IPS-15b (cell line): ENCODE data around the gene IL17RB.

Experiments used
- H3K27me3 ChIP-seq: one replicate; pipeline ENCODE4 v1.6.1; 2013; ENCODE audit warnings: low read length; ENCODE audit not compliant: control insufficient read depth, insufficient read depth
- H3K36me3 ChIP-seq: one replicate; pipeline ENCODE4 v1.6.1; 2013; ENCODE audit warnings: low read length; ENCODE audit not compliant: control insufficient read depth, insufficient read depth
- H3K4me1 ChIP-seq: one replicate; pipeline ENCODE4 v1.6.1; 2013; ENCODE audit warnings: mild to moderate bottlenecking, low read length; ENCODE audit not compliant: control insufficient read depth, insufficient read depth
- H3K4me3 ChIP-seq: one replicate; pipeline ENCODE4 v1.5.1; 2013; ENCODE audit warnings: low read depth, low read length
- H3K9ac ChIP-seq: one replicate; pipeline ENCODE4 v1.6.1; 2013; ENCODE audit warnings: low read depth, mild to moderate bottlenecking, low read length
- H3K9me3 ChIP-seq: one replicate; pipeline ENCODE4 v1.6.1; 2013; ENCODE audit warnings: mild to moderate bottlenecking, low read length; ENCODE audit not compliant: control insufficient read depth, insufficient read depth

The IL17RB gene

DNA sequence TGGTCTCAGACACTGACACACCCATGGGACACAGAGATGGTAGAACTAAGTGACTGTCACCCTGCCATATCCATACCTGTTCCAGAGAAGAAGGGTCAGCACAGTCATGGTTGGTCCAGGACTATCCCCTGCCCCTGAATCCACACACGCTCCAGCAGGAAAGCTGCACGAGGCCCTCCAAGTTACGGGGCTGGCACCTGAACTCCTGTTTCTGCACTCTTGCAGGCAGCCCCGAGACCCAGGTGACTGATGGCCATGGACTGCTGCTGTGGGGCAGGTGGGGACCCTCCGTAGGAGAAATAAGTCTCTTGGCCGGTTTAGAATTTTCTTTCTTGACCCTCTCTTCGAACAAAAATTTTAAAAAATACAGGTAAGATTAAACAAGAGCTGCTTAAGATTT lies 30.7 kb upstream of the IL17RB start:
- peaks cover 16% of the 10 kb centered on the region for H3K36me3 ChIP-seq
- no peak overlapping the region for H3K9ac ChIP-seq
- H3K27me3 ChIP-seq: no peaks in the 10 kb centered on the region

GRCh38 chr3:53816425-53816824 lies 29.9 kb upstream of the IL17RB start:
- Histone ChIP-seq H3K9me3 (no peaks in the 10 kb centered on the region), H3K4me1 (no peaks in the 10 kb centered on the region), H3K36me3 (peaks cover 16% of the 10 kb centered on the region), H3K9ac (no peak overlapping the region), H3K4me3 (no peak overlapping the region), H3K27me3 (no peaks in the 10 kb centered on the region)

More for the DNA sequence above, 30.7 kb upstream of the IL17RB start:
- Histone ChIP-seq H3K9me3 (no peaks in the 10 kb centered on the region), H3K4me3 (no peak overlapping the region), H3K4me1 (no peaks in the 10 kb centered on the region)

- Histone ChIP-seq H3K27me3 (no peaks in the 10 kb centered on the region), H3K36me3 (peaks cover 17% of the 10 kb centered on the region), H3K4me3 (no peak overlapping the region), H3K9me3 (no peaks in the 10 kb centered on the region), H3K9ac (no peak overlapping the region), H3K4me1 (no peaks in the 10 kb centered on the region)
These were observed 29.2 kb upstream of the IL17RB start for GRCh38 chr3:53817211-53817610.

- H3K4me3 ChIP-seq: no peak overlapping the region
- H3K9me3 ChIP-seq: no peaks in the 10 kb centered on the region
- H3K4me1 ChIP-seq: no peaks in the 10 kb centered on the region
- peaks cover 21% of the 10 kb centered on the region for H3K36me3 ChIP-seq
- no peak overlapping the region for H3K9ac ChIP-seq
- no peaks in the 10 kb centered on the region for H3K27me3 ChIP-seq
These were observed 28.6 kb upstream of the IL17RB start for GRCh38 chr3:53817809-53818208.

- no peaks in the 10 kb centered on the region for H3K9me3 ChIP-seq
- peaks cover 25% of the 10 kb centered on the region for H3K36me3 ChIP-seq
- no peaks in the 10 kb centered on the region for H3K4me1 ChIP-seq
- H3K9ac ChIP-seq: no peak overlapping the region
- H3K4me3 ChIP-seq: no peak overlapping the region
- no peaks in the 10 kb centered on the region for H3K27me3 ChIP-seq
These were observed 27.9 kb upstream of the IL17RB start for GRCh38 chr3:53818221-53819162.

DNA sequence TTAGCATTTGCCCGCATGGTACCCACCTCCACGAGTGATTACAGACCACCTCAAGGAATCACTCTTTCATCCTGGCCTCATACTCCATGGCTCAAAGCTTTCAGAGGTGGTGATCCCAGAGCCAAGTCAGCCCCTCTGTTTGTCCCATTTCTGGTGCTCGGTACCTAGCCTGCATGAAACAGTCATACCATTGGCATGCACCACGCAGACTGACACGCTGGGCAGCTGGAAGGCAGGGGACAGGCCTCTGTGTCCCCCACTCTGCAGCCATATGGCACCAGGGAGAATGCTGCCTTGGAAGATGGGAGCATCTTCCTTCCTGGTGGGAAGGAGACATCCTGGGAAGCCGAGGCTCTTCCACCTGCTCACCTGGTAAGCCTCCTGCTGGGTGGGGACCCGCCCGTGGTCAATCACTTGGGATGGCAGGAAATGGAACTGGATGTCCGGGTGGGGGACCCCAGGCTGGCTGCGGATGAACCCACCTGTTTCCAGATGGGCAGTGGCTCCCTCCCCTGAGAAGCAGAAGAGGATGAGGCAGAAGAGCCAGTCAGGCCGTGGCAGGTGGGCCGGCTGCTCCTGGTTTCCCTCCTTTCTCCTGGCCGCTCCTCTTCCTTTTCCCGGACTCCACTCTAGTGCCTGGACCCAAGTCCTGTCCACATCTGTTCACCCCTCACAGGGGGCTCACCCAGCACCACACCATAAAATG lies 27.1 kb upstream of the IL17RB start:
- no peaks in the 10 kb centered on the region for H3K4me1 ChIP-seq
- H3K9ac ChIP-seq: no peak overlapping the region
- H3K27me3 ChIP-seq: no peaks in the 10 kb centered on the region
- no peak overlapping the region for H3K4me3 ChIP-seq
- no peaks in the 10 kb centered on the region for H3K9me3 ChIP-seq
- H3K36me3 ChIP-seq: peaks cover 25% of the 10 kb centered on the region

DNA sequence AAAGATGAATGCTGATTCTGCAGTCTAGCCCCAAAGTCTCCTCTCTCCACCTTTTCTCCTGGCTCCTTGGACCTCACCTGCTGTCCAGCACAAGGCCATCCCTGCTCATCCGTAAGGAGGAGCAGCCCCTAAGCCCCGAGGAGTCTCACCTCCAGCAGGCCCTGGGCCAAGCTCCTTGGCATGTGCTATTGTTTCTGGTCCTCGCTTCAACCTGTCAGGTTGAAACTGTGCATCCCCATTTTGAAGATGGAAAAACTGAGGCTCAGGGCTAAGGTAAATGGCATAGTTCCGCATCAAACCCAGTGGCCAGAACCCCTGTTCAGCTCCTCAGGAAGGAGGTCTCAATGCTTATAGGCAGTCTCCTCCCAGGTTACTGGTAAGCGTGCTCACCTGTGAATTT lies 26.3 kb upstream of the IL17RB start:
- H3K36me3 ChIP-seq: peaks cover 25% of the 10 kb centered on the region
- no peak overlapping the region for H3K9ac ChIP-seq
- H3K27me3 ChIP-seq: no peaks in the 10 kb centered on the region
- no peaks in the 10 kb centered on the region for H3K9me3 ChIP-seq
- H3K4me3 ChIP-seq: no peak overlapping the region
- H3K4me1 ChIP-seq: no peaks in the 10 kb centered on the region

DNA sequence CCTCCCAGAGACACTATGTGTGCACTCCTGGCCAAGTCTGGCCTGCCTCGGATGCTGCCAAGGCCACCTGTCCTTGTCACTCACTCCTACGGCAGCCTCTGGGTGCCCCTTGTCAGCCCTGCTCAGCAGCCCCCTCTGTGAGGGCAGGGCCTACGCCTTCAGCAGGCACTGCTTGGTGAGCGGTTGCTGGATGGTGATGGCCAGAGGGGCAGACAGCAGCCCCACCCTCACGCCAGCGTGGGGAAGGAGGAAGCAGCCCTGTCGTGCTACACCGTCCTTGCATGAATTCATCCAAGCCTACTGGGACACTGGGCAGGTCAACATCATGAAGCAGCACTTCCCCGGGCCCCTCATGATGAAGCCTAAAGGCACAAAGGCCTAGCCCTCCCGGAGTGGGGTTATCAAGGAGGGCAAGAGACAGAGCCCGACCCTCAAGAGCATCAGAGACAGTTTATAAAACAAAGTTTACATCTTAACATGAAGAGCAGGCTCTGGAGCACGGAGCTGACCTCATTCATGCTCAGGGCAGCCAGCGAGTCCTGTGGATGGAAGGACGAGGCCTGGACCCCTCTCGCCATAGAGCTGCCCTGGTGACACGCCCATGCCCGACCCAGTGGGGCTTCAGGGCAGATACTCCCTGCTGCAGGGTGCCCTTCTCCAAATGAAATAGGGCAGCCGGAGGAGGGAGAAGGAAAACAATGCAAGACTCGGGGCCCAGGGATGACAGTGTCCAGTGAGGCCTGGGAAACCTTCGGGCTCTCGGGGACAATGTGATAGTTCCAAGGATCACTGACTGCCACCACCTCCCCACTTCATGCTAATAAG lies 25.4 kb upstream of the IL17RB start:
- Histone ChIP-seq H3K27me3 (no peaks in the 10 kb centered on the region), H3K4me1 (no peaks in the 10 kb centered on the region), H3K36me3 (peaks cover 25% of the 10 kb centered on the region), H3K9me3 (no peaks in the 10 kb centered on the region), H3K9ac (no peak overlapping the region), H3K4me3 (no peak overlapping the region)

- Histone ChIP-seq H3K4me3 (no peak overlapping the region), H3K27me3 (no peaks in the 10 kb centered on the region), H3K9ac (no peak overlapping the region), H3K4me1 (no peaks in the 10 kb centered on the region), H3K9me3 (no peaks in the 10 kb centered on the region), H3K36me3 (peaks cover 25% of the 10 kb centered on the region)
These were observed 24.7 kb upstream of the IL17RB start for GRCh38 chr3:53821631-53822121.

DNA sequence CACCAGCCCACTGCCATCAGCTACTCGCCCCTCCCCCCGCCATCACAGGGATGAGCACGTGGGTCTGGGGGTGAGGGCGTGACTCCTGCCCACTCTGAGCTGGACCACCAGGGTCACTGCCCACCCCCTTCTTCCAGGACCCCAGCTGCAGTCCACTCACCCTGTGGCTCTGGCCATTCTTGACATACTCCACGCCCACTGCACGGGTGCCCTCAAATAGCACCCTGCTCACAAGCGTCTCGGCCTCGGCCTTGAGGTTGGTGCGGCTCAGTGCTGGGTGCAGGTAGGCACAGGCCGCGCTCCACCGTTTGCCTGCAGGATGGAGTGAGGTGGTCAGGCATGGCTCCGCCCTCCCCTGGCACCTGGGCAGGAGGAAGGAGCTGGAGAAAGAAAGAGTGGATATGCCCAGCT lies 24.0 kb upstream of the IL17RB start:
- H3K9me3 ChIP-seq: no peaks in the 10 kb centered on the region
- H3K36me3 ChIP-seq: peaks cover 24% of the 10 kb centered on the region

More for the DNA sequence above, 24.0 kb upstream of the IL17RB start:
- H3K27me3 ChIP-seq: no peaks in the 10 kb centered on the region
- no peak overlapping the region for H3K9ac ChIP-seq
- H3K4me1 ChIP-seq: no peaks in the 10 kb centered on the region
- no peak overlapping the region for H3K4me3 ChIP-seq
